Measurements from ENCODE around the gene PRG3.

DNA sequence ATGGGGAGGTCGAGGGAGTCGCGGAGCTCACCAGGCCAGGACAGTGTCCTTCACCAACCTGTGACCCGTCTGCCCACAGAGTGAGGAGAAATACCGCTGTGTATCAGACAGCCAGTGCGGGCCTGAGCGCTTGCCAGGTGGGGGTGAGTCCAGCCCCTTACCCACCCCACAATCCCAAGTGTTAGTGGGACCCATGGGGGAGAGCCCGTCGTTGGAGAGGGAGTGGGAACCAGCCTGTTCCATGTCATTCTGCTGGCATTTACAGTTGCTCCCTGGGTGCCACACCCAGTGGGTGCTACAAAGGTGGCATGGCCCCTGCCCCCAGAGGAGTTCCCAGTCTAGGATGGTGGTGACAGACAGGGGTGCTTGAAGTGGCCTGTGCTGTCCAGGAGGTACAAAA, 33.6 kb downstream of the PRG3 start:
- no peak for TF ChIP-seq SMAD3 (CRISPR knock-in tag; conservative IDR thresholded peaks at IDR 0.05)
- TF ChIP-seq SMARCC2 (IDR thresholded peaks at IDR 0.05; ENCODE audit: low read depth) = no peak
- TF ChIP-seq MXI1 (IDR thresholded peaks at IDR 0.05; ENCODE audit: low read depth, low read length) = no peak
- TF ChIP-seq POLR2AphosphoS5 (IDR thresholded peaks at IDR 0.05; ENCODE audit: control insufficient read depth, insufficient read depth, low read depth, low read length) = no peak

Measured in K562 (cell line).